Measurements from ENCODE around the gene BLOC1S1.

Gene BLOC1S1

GRCh38 chr12:55695349-55695748 is 20.5 kb upstream of the BLOC1S1 start:
- no peak for DNase-seq

- no peak for DNase-seq
These were observed 19.7 kb upstream of the BLOC1S1 start for GRCh38 chr12:55696141-55696540.

- no peak for DNase-seq
These were observed 18.9 kb upstream of the BLOC1S1 start for GRCh38 chr12:55696796-55697462.

- no peak for DNase-seq
These were observed 18.2 kb upstream of the BLOC1S1 start for GRCh38 chr12:55697686-55698085.

GRCh38 chr12:55698241-55698955 is 17.4 kb upstream of the BLOC1S1 start:
- DNase-seq = no peak

- no peak for DNase-seq
These were observed 16.9 kb upstream of the BLOC1S1 start for GRCh38 chr12:55698965-55699364.

- no peak for DNase-seq
These were observed 16.3 kb upstream of the BLOC1S1 start for GRCh38 chr12:55699471-55700055.

- DNase-seq = no peak
These were observed 15.4 kb upstream of the BLOC1S1 start for GRCh38 chr12:55700255-55701018.

- no peak for DNase-seq
These were observed 13.0 kb upstream of the BLOC1S1 start for GRCh38 chr12:55702861-55703260.

GRCh38 chr12:55703288-55703687 is 12.6 kb upstream of the BLOC1S1 start:
- no peak for DNase-seq

- no peak for DNase-seq
These were observed 11.7 kb upstream of the BLOC1S1 start for GRCh38 chr12:55703901-55704761.

- no peak for DNase-seq
These were observed 10.8 kb upstream of the BLOC1S1 start for GRCh38 chr12:55704824-55705718.

- DNase-seq = no peak
These were observed 10.0 kb upstream of the BLOC1S1 start for GRCh38 chr12:55705782-55706402.

GRCh38 chr12:55706568-55707218 is 9.2 kb upstream of the BLOC1S1 start:
- no peak for DNase-seq

- DNase-seq = no peak
These were observed 8.6 kb upstream of the BLOC1S1 start for GRCh38 chr12:55707219-55707671.

GRCh38 chr12:55707841-55708694 is 7.8 kb upstream of the BLOC1S1 start, which contains the start of gene ITGA7:
Gene ITGA7 (minus strand): TSS chr12:55707904. CDS start chr12:55707682, 222 bp downstream.
- DNase-seq = no peak

- no peak for DNase-seq
These were observed 7.1 kb upstream of the BLOC1S1 start for GRCh38 chr12:55708695-55709233.

- DNase-seq = no peak
These were observed 3.9 kb upstream of the BLOC1S1 start for GRCh38 chr12:55711786-55712553.

Data from DMS79 (cell line).